ENCODE measurements around the gene LIF.

The LIF gene

GRCh38 chr22:30245985-30246813, at the start of gene LIF:
LIF (minus strand) TSS chr22:30246759; CDS start chr22:30246695, 64 bp downstream.
- DNase-seq: peak; percentile 45

- no peak for DNase-seq
Observed at GRCh38 chr22:30296324-30296723, 49.8 kb upstream of the LIF start.

GRCh38 chr22:30295576-30295975, 49.0 kb upstream of the LIF start:
- DNase-seq: no peak

- DNase-seq: no peak
Observed at GRCh38 chr22:30294830-30295229, 48.3 kb upstream of the LIF start.

GRCh38 chr22:30294066-30294465, 47.5 kb upstream of the LIF start:
- no peak for DNase-seq

- DNase-seq: no peak
Observed at GRCh38 chr22:30293026-30293425, 46.5 kb upstream of the LIF start.

GRCh38 chr22:30292069-30292970, 45.8 kb upstream of the LIF start:
- DNase-seq: no peak

- no peak for DNase-seq
Observed at GRCh38 chr22:30291058-30291892, 44.7 kb upstream of the LIF start.

GRCh38 chr22:30290342-30291057, 43.9 kb upstream of the LIF start:
- no peak for DNase-seq

GRCh38 chr22:30289980-30290313, 43.4 kb upstream of the LIF start:
- no peak for DNase-seq

- DNase-seq: peak; percentile 89
Observed at GRCh38 chr22:30289141-30289979, 42.8 kb upstream of the LIF start, which contains the start of gene CASTOR1. CASTOR1 (minus strand) TSS chr22:30289505; CDS start chr22:30289497, 8 bp downstream.

GRCh38 chr22:30288419-30289140, 42.0 kb upstream of the LIF start:
- no peak for DNase-seq

GRCh38 chr22:30287648-30288418, 41.3 kb upstream of the LIF start:
- DNase-seq: peak; percentile 87

- DNase-seq: peak; percentile 81
Observed at GRCh38 chr22:30286813-30287647, 40.5 kb upstream of the LIF start.

GRCh38 chr22:30286331-30286730, 39.8 kb upstream of the LIF start:
- DNase-seq: no peak

GRCh38 chr22:30285846-30286200, 39.3 kb upstream of the LIF start:
- DNase-seq: no peak

- DNase-seq: no peak
Observed at GRCh38 chr22:30285176-30285845, 38.8 kb upstream of the LIF start.

GRCh38 chr22:30284666-30285065, 38.1 kb upstream of the LIF start:
- DNase-seq: no peak
